Testis (tissue), 2 donors: Measurements from ENCODE around the gene FAM124A.

Source experiments
- POLR2A ChIP-seq: fragments of 450-650 bp; IDR thresholded peaks from one replicate; pipeline ENCODE4 v1.6.1; 2017; ENCODE audit warnings: antibody characterized with exemption, mild to moderate bottlenecking, moderate library complexity
- TF ChIP-seq, protein P1 (sequence below), 3 experiments: fragments of 450-650 bp in 2 of 3; fragments of 200-600 bp in 1 of 3; sonication (generic) in 1 of 3; IDR thresholded peaks; one replicate each; pipeline ENCODE4 v1.5.1; 2016 to 2019; ENCODE audit warnings: antibody characterized with exemption in 3 of 3, mild to moderate bottlenecking in 2 of 3, moderate library complexity in 1 of 3

DNA sequence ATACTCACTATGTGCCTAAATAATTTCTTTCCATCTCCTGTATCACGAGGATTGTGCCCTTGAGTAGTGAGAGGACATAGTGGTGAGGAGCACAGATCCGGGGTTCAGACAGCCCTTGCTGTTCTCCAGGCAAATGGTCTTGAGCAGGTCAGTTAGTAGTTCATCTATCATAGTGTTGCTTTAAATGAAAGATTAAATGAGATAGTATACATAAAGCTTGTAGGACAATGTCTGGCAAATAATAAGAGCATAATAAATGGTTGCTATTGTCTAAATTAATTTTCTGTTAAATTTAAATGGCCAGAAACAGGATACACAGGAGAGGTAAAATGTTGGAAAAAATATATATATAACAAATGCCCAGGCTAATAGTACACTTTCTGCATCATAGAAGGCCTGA, 23.4 kb downstream of the FAM124A start:
- TF ChIP-seq, protein P1, sequence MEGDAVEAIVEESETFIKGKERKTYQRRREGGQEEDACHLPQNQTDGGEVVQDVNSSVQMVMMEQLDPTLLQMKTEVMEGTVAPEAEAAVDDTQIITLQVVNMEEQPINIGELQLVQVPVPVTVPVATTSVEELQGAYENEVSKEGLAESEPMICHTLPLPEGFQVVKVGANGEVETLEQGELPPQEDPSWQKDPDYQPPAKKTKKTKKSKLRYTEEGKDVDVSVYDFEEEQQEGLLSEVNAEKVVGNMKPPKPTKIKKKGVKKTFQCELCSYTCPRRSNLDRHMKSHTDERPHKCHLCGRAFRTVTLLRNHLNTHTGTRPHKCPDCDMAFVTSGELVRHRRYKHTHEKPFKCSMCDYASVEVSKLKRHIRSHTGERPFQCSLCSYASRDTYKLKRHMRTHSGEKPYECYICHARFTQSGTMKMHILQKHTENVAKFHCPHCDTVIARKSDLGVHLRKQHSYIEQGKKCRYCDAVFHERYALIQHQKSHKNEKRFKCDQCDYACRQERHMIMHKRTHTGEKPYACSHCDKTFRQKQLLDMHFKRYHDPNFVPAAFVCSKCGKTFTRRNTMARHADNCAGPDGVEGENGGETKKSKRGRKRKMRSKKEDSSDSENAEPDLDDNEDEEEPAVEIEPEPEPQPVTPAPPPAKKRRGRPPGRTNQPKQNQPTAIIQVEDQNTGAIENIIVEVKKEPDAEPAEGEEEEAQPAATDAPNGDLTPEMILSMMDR (IDR thresholded peaks at IDR 0.05) = no peak
- no peak for TF ChIP-seq POLR2A
